Esophagus squamous epithelium (tissue), 4 donors: ENCODE data around the gene COL24A1.

Experiments used
- POLR2A ChIP-seq, 4 donors: fragments of 450-650 bp; IDR thresholded peaks; one replicate each; pipeline ENCODE4 v1.6.1; 2017; ENCODE audit warnings: antibody characterized with exemption in 4 of 4, mild to moderate bottlenecking in 4 of 4, moderate library complexity in 3 of 4
- TF ChIP-seq, protein P1 (sequence below), 6 experiments: fragments of 450-650 bp in 4 of 6; fragments of 200-600 bp in 2 of 6; sonication (generic) in 2 of 6; IDR thresholded peaks; one replicate each; pipeline ENCODE4 v1.5.1; 2016 to 2019; ENCODE audit warnings: antibody characterized with exemption in 6 of 6, mild to moderate bottlenecking in 4 of 6, moderate library complexity in 4 of 6

DNA sequence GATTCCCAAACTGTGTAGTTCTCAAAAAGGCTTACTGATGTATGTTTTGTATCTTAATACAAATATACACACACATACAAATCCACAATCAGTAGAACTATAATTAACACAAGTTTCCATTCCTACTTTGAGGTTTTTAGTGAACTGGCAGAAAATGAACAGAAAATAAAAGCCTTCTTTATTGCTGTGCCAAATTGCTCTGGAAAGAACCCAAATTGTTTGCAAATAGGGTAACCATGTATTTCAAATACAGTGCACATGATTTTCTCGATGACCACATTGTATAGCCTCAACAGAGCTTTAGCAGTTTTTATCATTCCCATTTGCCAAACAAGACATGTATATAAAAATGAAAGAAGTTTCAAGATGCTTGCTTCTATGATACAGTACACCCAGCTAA, 173.3 kb downstream of the COL24A1 start:
- TF ChIP-seq POLR2A (IDR thresholded peaks at IDR 0.05) = no peak
- TF ChIP-seq, protein P1, sequence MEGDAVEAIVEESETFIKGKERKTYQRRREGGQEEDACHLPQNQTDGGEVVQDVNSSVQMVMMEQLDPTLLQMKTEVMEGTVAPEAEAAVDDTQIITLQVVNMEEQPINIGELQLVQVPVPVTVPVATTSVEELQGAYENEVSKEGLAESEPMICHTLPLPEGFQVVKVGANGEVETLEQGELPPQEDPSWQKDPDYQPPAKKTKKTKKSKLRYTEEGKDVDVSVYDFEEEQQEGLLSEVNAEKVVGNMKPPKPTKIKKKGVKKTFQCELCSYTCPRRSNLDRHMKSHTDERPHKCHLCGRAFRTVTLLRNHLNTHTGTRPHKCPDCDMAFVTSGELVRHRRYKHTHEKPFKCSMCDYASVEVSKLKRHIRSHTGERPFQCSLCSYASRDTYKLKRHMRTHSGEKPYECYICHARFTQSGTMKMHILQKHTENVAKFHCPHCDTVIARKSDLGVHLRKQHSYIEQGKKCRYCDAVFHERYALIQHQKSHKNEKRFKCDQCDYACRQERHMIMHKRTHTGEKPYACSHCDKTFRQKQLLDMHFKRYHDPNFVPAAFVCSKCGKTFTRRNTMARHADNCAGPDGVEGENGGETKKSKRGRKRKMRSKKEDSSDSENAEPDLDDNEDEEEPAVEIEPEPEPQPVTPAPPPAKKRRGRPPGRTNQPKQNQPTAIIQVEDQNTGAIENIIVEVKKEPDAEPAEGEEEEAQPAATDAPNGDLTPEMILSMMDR (IDR thresholded peaks at IDR 0.05) = no peak
